ENCODE data around the gene SUMF2.
"Not testable (repeated sequence)": the region's sequence is repeated elsewhere in the genome, so short reads cannot be mapped to it uniquely, and the experiment has no call there.

SUMF2 gene

DNA sequence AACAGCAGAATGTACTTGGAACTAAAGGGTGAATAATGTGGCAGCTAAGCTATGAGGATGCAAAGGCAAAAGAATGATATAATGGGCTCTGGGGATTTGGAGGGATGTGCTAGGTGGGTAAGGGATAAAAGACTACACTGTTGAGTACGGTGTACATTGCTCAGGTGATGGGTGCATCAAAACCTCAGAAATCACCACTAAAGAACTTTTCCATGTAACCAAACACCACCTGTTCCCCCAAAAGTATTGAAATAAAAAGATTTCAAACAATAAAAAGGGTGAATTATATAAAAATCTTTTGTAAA lies 43.8 kb downstream of the SUMF2 start:
- DNase-seq (ENCODE audit: insufficient read length, low spot score) = no peak
- no peak for TF ChIP-seq POLR2A (IDR thresholded peaks at IDR 0.05; ENCODE audit: low read depth, low read length)
- no peak for FAIRE-seq

DNA sequence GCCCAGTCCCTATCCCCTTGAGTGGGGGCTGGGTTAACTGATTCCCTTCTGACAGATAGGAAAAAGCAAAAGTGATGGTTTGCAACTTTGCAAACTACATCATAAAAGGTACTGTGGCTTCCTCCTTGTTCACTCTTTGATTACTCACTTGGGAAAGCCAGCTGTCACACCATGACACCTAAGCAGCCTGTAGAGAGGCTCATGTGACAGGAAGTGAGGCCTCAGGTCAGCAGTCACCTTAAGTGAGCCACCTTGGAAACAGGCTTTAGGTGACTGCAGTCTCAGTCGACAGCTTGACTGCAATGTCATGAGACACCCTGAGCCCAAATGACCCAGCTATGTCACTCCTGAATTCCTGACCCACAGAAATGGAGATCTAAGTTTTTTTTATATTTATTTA lies 46.5 kb downstream of the SUMF2 start:
- FAIRE-seq = no peak
- no peak for TF ChIP-seq POLR2A (IDR thresholded peaks at IDR 0.05; ENCODE audit: low read depth, low read length)
- no peak for DNase-seq (ENCODE audit: insufficient read length, low spot score)

GRCh38 chr7:56112244-56112643 lies 48.2 kb downstream of the SUMF2 start:
- not testable (repeated sequence) for DNase-seq (ENCODE audit: insufficient read length, low spot score); FAIRE-seq

GRCh38 chr7:56115852-56116538 lies 51.9 kb downstream of the SUMF2 start, which contains the start of gene NUPR2:
Gene NUPR2 (minus strand): TSS chr7:56116417. CDS start chr7:56116314, 103 bp downstream.
- no peak for DNase-seq (ENCODE audit: insufficient read length, low spot score)
- no peak for TF ChIP-seq POLR2A (IDR thresholded peaks at IDR 0.05; ENCODE audit: low read depth, low read length)
- FAIRE-seq = no peak

DNA sequence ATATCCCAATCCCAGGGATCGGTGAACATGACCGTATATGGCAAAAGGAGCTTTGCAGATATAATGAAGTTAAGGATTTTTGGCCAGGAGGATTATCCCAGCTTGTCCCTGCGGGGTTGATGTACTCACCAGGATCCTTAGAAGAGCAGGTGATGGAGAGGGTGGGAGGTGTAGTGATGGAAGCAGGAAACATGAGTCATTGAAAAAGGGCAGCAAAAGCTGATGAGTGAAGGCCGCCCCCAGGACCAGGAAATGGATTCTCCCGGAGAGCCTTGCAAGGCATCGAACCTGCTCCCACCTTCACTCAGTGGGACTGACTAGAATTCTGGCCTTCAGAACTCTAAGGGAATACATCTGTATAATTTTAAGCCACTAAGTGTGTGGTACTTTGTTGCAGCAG lies 57.4 kb downstream of the SUMF2 start:
- no peak for FAIRE-seq
- no peak for DNase-seq (ENCODE audit: insufficient read length, low spot score)
- no peak for TF ChIP-seq POLR2A (IDR thresholded peaks at IDR 0.05; ENCODE audit: low read depth, low read length)

DNA sequence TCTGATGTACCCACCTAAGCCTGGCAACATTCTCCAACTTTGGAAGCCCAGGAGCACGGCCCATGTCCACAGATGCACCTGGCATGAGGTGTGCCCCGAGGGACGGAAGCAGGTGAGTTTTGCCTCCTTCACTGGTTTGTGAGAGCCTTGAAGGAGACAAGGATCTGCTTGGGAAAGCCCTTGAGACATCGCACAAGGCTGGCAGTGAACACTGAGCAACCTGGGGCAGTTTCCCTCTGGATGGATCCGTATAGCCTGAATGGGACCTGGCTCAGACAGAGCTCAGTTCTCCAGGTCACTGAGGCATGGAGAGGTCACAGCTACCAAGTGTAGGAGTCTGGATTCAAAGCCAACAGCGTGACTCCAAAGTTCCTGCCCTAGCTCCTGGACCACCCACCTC lies 60.9 kb downstream of the SUMF2 start:
- no peak for FAIRE-seq
- no peak for DNase-seq (ENCODE audit: insufficient read length, low spot score)
- no peak for TF ChIP-seq POLR2A (IDR thresholded peaks at IDR 0.05; ENCODE audit: low read depth, low read length)

GRCh38 chr7:56125831-56126230 lies 61.7 kb downstream of the SUMF2 start:
- FAIRE-seq (no peak), DNase-seq (ENCODE audit: insufficient read length, low spot score) (no peak)
- TF ChIP-seq POLR2A (IDR thresholded peaks at IDR 0.05; ENCODE audit: low read depth, low read length) = no peak

DNA sequence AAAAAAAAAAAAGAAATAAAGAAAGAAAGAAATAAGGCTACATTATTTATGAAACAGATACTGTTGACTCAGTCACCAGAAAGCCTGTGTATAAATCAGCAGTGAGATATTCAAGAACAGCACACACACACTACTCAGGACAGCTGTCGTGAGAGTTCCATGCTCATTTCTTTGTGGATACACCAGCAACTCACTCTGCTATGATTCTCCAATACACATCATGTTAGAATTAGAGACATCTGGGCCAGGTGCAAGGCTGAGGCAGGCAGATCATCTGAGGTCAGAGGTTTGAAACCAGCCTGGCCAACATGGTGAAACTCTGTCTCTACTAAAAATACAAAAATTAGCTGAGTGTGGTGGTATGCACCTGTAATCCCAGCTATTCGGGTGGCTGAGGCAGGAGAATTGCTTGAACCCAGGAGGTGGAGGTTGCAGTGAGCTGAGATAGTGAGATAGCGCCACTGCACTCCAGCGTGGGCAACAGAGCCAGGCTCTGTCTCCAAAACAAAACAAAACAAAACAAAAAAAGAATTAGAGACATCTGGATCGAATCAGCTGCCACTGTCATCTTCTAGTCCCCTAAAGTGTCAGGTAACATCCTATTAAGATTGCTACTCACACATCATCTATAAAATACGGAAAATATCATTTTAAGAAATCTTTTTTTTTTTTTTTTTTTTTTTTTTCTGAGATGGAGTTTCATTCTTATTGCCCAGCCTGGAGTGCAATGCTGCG lies 63.3 kb downstream of the SUMF2 start:
- TF ChIP-seq POLR2A (IDR thresholded peaks at IDR 0.05; ENCODE audit: low read depth, low read length) = no peak
- FAIRE-seq (no peak), DNase-seq (ENCODE audit: insufficient read length, low spot score) (no peak)
